Vagina (tissue), 2 donors: Measurements from ENCODE around the gene ATP2C2.

ENCODE experiments used
- POLR2AphosphoS5 ChIP-seq, 2 donors: sonication (generic); formaldehyde crosslinking; IDR thresholded peaks; one replicate each; pipeline ENCODE4 v1.9.0; 2017; ENCODE audit warnings: antibody characterized with exemption in 2 of 2, mild to moderate bottlenecking in 2 of 2, low read depth in 1 of 2; ENCODE audit not compliant: insufficient read depth in 1 of 2
- TF ChIP-seq, protein P1 (sequence below), 3 experiments: fragments of 450-650 bp in 2 of 3; fragments of 200-600 bp in 1 of 3; sonication (generic) in 1 of 3; IDR thresholded peaks; one replicate each; pipeline ENCODE4 v1.5.1; 2017 to 2019; ENCODE audit warnings: antibody characterized with exemption in 3 of 3, mild to moderate bottlenecking in 2 of 3, moderate library complexity in 2 of 3

DNA sequence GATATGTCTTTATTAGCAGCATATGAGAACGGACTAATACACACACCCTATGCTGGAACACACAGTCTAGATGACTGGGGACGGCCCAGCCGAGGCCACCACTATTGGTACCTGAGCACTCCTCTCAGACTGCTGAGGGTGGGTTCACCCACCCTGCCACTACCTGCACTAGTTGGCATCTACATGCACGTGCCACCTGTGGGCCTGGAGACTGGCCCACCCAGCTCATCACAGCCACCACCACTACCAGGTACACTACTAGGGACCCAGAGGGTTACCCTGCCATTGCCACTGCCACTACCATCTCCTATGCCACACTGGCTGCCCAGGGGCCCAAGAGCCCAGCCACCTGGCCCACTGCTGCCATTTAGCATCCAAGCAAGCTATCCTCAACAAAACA lies 103.6 kb downstream of the ATP2C2 start:
- TF ChIP-seq, protein P1, sequence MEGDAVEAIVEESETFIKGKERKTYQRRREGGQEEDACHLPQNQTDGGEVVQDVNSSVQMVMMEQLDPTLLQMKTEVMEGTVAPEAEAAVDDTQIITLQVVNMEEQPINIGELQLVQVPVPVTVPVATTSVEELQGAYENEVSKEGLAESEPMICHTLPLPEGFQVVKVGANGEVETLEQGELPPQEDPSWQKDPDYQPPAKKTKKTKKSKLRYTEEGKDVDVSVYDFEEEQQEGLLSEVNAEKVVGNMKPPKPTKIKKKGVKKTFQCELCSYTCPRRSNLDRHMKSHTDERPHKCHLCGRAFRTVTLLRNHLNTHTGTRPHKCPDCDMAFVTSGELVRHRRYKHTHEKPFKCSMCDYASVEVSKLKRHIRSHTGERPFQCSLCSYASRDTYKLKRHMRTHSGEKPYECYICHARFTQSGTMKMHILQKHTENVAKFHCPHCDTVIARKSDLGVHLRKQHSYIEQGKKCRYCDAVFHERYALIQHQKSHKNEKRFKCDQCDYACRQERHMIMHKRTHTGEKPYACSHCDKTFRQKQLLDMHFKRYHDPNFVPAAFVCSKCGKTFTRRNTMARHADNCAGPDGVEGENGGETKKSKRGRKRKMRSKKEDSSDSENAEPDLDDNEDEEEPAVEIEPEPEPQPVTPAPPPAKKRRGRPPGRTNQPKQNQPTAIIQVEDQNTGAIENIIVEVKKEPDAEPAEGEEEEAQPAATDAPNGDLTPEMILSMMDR (IDR thresholded peaks at IDR 0.05), result no peak
- TF ChIP-seq POLR2AphosphoS5 (IDR thresholded peaks at IDR 0.05; ENCODE audit: insufficient read depth in 1 of 2, low read depth in 1 of 2), result no peak
